ENCODE measurements around the gene NMRK1.

Gene NMRK1

DNA sequence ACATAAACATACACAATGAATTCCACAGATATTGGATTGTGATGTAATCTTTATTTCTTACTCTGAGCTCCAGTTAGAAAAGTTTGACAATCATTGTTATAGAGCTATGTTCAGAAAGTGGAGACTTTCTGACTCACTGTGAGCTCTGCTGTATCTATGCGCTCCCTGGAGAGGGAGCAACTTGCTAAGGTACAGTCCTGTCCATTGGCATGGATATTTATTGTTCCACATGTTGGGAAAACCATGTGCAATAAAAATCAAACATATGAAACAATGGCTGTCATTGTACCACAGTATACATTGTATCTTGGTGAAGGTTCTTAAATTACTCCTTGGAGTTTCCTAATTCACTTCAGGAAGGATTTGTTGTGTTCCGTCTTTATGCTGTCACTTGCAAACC, 26.8 kb downstream of the NMRK1 start:
- no peaks in the 10 kb centered on the region for H3K36me3 ChIP-seq (ENCODE audit: control insufficient read depth, insufficient read depth, low read length)
- H3K9me3 ChIP-seq (ENCODE audit: control insufficient read depth, insufficient read depth, low read depth, low read length), result peaks cover 16% of the 10 kb centered on the region
- H3K4me1 ChIP-seq (ENCODE audit: control insufficient read depth, insufficient read depth, low read length), result no peaks in the 10 kb centered on the region
- H3K27me3 ChIP-seq (ENCODE audit: control insufficient read depth, insufficient read depth, low read length), result no peaks in the 10 kb centered on the region
- H3K9ac ChIP-seq (ENCODE audit: low read length), result no peak overlapping the region
- no peak overlapping the region for H3K27ac ChIP-seq (ENCODE audit: low read depth, low read length)
- no peak overlapping the region for H3K4me3 ChIP-seq (ENCODE audit: low read depth, low read length)

DNA sequence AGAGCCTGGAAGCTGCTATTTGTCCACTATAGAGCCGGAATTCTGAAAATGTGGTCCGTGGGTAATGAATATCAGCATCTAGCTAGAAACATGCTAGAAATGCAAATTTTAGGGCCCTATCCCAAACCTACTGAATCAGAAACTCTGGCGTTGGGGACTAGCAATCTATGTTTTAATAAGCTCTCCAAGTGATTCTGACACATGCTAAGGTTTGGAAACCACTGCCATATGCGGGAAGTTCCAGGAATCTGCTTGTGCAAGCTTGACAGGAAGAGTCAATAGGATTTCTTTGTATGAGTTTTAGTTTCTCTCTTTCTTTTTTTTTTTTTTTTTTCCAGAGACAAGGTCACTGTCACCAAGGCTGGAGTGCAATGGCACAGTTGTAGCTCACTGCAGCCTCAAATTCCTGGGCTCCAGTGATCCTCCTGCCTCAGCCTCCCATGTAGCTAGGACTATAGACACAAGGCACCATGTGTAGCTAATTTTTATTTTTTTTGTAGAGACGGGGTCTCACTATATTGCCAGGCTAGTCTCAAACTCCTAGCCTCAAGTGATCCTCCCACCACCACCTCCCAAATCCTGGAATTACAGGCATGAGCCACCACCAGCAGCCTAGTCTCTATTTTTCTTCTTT, 33.5 kb downstream of the NMRK1 start:
- H3K36me3 ChIP-seq (ENCODE audit: control insufficient read depth, insufficient read depth, low read length), result no peaks in the 10 kb centered on the region
- H3K9ac ChIP-seq (ENCODE audit: low read length), result no peak overlapping the region
- no peaks in the 10 kb centered on the region for H3K27me3 ChIP-seq (ENCODE audit: control insufficient read depth, insufficient read depth, low read length)
- no peak overlapping the region for H3K4me3 ChIP-seq (ENCODE audit: low read depth, low read length)
- H3K4me1 ChIP-seq (ENCODE audit: control insufficient read depth, insufficient read depth, low read length), result no peaks in the 10 kb centered on the region
- H3K27ac ChIP-seq (ENCODE audit: low read depth, low read length), result no peak overlapping the region
- H3K9me3 ChIP-seq (ENCODE audit: control insufficient read depth, insufficient read depth, low read depth, low read length), result peaks cover 29% of the 10 kb centered on the region

- Histone ChIP-seq H3K27ac (ENCODE audit: low read depth, low read length) (no peak overlapping the region), H3K4me3 (ENCODE audit: low read depth, low read length) (no peak overlapping the region), H3K9ac (ENCODE audit: low read length) (no peak overlapping the region), H3K4me1 (ENCODE audit: control insufficient read depth, insufficient read depth, low read length) (no peaks in the 10 kb centered on the region), H3K9me3 (ENCODE audit: control insufficient read depth, insufficient read depth, low read depth, low read length) (peaks cover 29% of the 10 kb centered on the region), H3K27me3 (ENCODE audit: control insufficient read depth, insufficient read depth, low read length) (no peaks in the 10 kb centered on the region), H3K36me3 (ENCODE audit: control insufficient read depth, insufficient read depth, low read length) (no peaks in the 10 kb centered on the region)
These were observed 34.1 kb downstream of the NMRK1 start for GRCh38 chr9:75053869-75054268.

DNA sequence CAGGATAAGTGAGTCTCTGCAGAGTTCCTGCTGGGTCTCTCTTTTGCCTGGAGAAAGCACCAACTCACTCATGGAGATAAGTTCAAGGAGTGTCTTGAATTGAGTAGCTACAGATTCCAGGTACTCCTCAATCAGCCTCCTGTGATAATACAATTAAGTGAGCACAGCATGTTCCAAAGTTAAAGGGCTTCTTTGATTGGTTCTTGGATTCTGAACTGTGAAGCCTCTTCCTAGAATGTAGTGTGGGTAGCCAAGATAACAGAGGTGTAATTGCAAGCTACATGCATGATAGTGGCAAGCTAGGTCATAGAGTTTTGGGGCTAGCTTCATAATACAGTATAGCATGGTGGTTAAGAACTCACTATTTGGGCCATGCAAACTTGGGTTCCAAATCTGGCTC, 36.7 kb downstream of the NMRK1 start:
- no peaks in the 10 kb centered on the region for H3K4me1 ChIP-seq (ENCODE audit: control insufficient read depth, insufficient read depth, low read length)
- H3K9me3 ChIP-seq (ENCODE audit: control insufficient read depth, insufficient read depth, low read depth, low read length), result peaks cover 14% of the 10 kb centered on the region
- no peak overlapping the region for H3K27ac ChIP-seq (ENCODE audit: low read depth, low read length)
- no peak overlapping the region for H3K9ac ChIP-seq (ENCODE audit: low read length)
- H3K27me3 ChIP-seq (ENCODE audit: control insufficient read depth, insufficient read depth, low read length), result no peaks in the 10 kb centered on the region
- no peak overlapping the region for H3K4me3 ChIP-seq (ENCODE audit: low read depth, low read length)
- H3K36me3 ChIP-seq (ENCODE audit: control insufficient read depth, insufficient read depth, low read length), result no peaks in the 10 kb centered on the region

- H3K27ac ChIP-seq (ENCODE audit: low read depth, low read length), result no peak overlapping the region
- no peak overlapping the region for H3K4me3 ChIP-seq (ENCODE audit: low read depth, low read length)
- H3K27me3 ChIP-seq (ENCODE audit: control insufficient read depth, insufficient read depth, low read length), result no peaks in the 10 kb centered on the region
- no peaks in the 10 kb centered on the region for H3K36me3 ChIP-seq (ENCODE audit: control insufficient read depth, insufficient read depth, low read length)
- no peak overlapping the region for H3K9ac ChIP-seq (ENCODE audit: low read length)
- no peaks in the 10 kb centered on the region for H3K4me1 ChIP-seq (ENCODE audit: control insufficient read depth, insufficient read depth, low read length)
- H3K9me3 ChIP-seq (ENCODE audit: control insufficient read depth, insufficient read depth, low read depth, low read length), result no peaks in the 10 kb centered on the region
These were observed 40.4 kb downstream of the NMRK1 start for GRCh38 chr9:75047506-75047905.

GRCh38 chr9:75046725-75047345, 41.1 kb downstream of the NMRK1 start:
- H3K4me1 ChIP-seq (ENCODE audit: control insufficient read depth, insufficient read depth, low read length), result no peaks in the 10 kb centered on the region
- H3K4me3 ChIP-seq (ENCODE audit: low read depth, low read length), result no peak overlapping the region
- no peaks in the 10 kb centered on the region for H3K27me3 ChIP-seq (ENCODE audit: control insufficient read depth, insufficient read depth, low read length)
- H3K9ac ChIP-seq (ENCODE audit: low read length), result no peak overlapping the region
- H3K9me3 ChIP-seq (ENCODE audit: control insufficient read depth, insufficient read depth, low read depth, low read length), result no peaks in the 10 kb centered on the region
- H3K27ac ChIP-seq (ENCODE audit: low read depth, low read length), result no peak overlapping the region
- no peaks in the 10 kb centered on the region for H3K36me3 ChIP-seq (ENCODE audit: control insufficient read depth, insufficient read depth, low read length)

DNA sequence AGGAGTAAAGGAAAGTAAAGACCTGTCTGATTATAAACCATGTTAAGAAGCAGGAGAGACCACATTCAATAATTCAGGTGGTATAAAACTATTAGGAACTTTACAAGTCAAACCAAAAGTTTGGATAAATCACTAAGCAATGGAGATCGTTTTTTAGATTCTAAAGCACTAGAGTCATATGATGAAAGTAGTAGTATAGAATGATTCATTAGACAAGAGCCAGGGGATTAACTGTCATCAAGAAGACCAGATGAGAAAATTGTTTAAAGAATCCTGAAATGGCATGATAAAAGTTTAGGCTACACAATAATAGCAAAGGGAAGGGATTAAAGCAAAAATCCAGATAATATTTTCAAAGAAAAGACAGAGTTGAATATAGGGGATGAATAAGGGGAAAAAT, 46.9 kb downstream of the NMRK1 start:
- Histone ChIP-seq H3K4me1 (ENCODE audit: control insufficient read depth, insufficient read depth, low read length) (no peaks in the 10 kb centered on the region), H3K9ac (ENCODE audit: low read length) (no peak overlapping the region), H3K36me3 (ENCODE audit: control insufficient read depth, insufficient read depth, low read length) (no peaks in the 10 kb centered on the region), H3K9me3 (ENCODE audit: control insufficient read depth, insufficient read depth, low read depth, low read length) (peaks cover 3% of the 10 kb centered on the region; the same call in 1 of the 2 replicates), H3K27me3 (ENCODE audit: control insufficient read depth, insufficient read depth, low read length) (no peaks in the 10 kb centered on the region), H3K4me3 (ENCODE audit: low read depth, low read length) (no peak overlapping the region), H3K27ac (ENCODE audit: low read depth, low read length) (no peak overlapping the region)

GRCh38 chr9:75039801-75040200, 48.2 kb downstream of the NMRK1 start:
- Histone ChIP-seq H3K36me3 (ENCODE audit: control insufficient read depth, insufficient read depth, low read length) (no peaks in the 10 kb centered on the region), H3K9me3 (ENCODE audit: control insufficient read depth, insufficient read depth, low read depth, low read length) (peaks cover 3% of the 10 kb centered on the region; the same call in 1 of the 2 replicates), H3K9ac (ENCODE audit: low read length) (no peak overlapping the region), H3K27ac (ENCODE audit: low read depth, low read length) (no peak overlapping the region), H3K27me3 (ENCODE audit: control insufficient read depth, insufficient read depth, low read length) (no peaks in the 10 kb centered on the region), H3K4me3 (ENCODE audit: low read depth, low read length) (no peak overlapping the region), H3K4me1 (ENCODE audit: control insufficient read depth, insufficient read depth, low read length) (peaks cover 3% of the 10 kb centered on the region; the same call in 1 of the 2 replicates)

DNA sequence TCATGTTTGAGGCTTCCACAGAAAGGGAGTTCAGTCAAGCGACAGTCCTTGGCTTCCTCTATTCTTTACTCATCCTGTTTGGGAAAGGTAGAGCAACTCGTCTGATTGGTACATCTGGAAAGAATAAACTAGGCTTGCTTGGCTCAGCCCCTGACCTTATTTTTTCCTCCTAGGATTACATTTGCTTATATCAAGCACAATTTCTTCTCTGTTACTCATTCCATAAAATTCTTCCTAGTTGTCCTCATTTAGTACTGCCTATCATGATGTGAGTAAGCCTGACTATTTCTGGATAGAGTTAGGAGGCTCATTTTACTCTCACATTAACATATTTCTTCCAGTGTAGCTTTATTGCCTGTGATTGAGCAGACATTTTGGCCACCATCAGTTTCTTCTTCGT, 48.9 kb downstream of the NMRK1 start:
- peaks cover 3% of the 10 kb centered on the region; the same call in 1 of the 2 replicates for H3K4me1 ChIP-seq (ENCODE audit: control insufficient read depth, insufficient read depth, low read length)
- H3K9ac ChIP-seq (ENCODE audit: low read length), result no peak overlapping the region
- H3K27me3 ChIP-seq (ENCODE audit: control insufficient read depth, insufficient read depth, low read length), result no peaks in the 10 kb centered on the region
- peaks cover 3% of the 10 kb centered on the region; the same call in 1 of the 2 replicates for H3K9me3 ChIP-seq (ENCODE audit: control insufficient read depth, insufficient read depth, low read depth, low read length)
- no peak overlapping the region for H3K4me3 ChIP-seq (ENCODE audit: low read depth, low read length)
- no peaks in the 10 kb centered on the region for H3K36me3 ChIP-seq (ENCODE audit: control insufficient read depth, insufficient read depth, low read length)
- no peak overlapping the region for H3K27ac ChIP-seq (ENCODE audit: low read depth, low read length)

DNA sequence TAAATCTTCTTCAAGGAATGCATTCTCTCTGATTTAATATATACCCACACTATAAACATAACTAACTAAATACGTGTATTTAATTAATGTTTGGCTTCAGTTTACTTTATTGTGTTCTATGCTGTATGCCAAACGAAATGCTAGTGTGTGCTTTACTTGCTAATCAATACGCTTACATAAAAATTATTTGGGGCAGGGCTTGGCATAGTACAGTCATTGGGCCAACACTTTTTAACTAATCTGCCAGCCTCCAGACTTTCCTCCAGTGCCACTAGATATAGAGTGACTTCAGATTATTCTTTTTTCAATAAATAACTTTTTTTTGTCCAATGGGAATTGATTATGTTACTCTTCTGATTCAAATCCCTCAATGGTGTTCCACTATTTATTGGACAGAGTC, 51.2 kb downstream of the NMRK1 start:
- no peak overlapping the region for H3K9ac ChIP-seq (ENCODE audit: low read length)
- H3K27ac ChIP-seq (ENCODE audit: low read depth, low read length), result no peak overlapping the region
- peaks cover 3% of the 10 kb centered on the region; the same call in 1 of the 2 replicates for H3K9me3 ChIP-seq (ENCODE audit: control insufficient read depth, insufficient read depth, low read depth, low read length)
- peaks cover 3% of the 10 kb centered on the region; the same call in 1 of the 2 replicates for H3K4me1 ChIP-seq (ENCODE audit: control insufficient read depth, insufficient read depth, low read length)
- H3K27me3 ChIP-seq (ENCODE audit: control insufficient read depth, insufficient read depth, low read length), result no peaks in the 10 kb centered on the region
- no peak overlapping the region for H3K4me3 ChIP-seq (ENCODE audit: low read depth, low read length)
- no peaks in the 10 kb centered on the region for H3K36me3 ChIP-seq (ENCODE audit: control insufficient read depth, insufficient read depth, low read length)

- Histone ChIP-seq H3K4me1 (ENCODE audit: control insufficient read depth, insufficient read depth, low read length) (peaks cover 3% of the 10 kb centered on the region; the same call in 1 of the 2 replicates), H3K36me3 (ENCODE audit: control insufficient read depth, insufficient read depth, low read length) (no peaks in the 10 kb centered on the region), H3K9ac (ENCODE audit: low read length) (no peak overlapping the region), H3K27ac (ENCODE audit: low read depth, low read length) (no peak overlapping the region), H3K9me3 (ENCODE audit: control insufficient read depth, insufficient read depth, low read depth, low read length) (peaks cover 3% of the 10 kb centered on the region; the same call in 1 of the 2 replicates), H3K4me3 (ENCODE audit: low read depth, low read length) (no peak overlapping the region), H3K27me3 (ENCODE audit: control insufficient read depth, insufficient read depth, low read length) (no peaks in the 10 kb centered on the region)
These were observed 54.0 kb downstream of the NMRK1 start for GRCh38 chr9:75033791-75034473.
